ENCODE results near the gene GNAO1.

DNA sequence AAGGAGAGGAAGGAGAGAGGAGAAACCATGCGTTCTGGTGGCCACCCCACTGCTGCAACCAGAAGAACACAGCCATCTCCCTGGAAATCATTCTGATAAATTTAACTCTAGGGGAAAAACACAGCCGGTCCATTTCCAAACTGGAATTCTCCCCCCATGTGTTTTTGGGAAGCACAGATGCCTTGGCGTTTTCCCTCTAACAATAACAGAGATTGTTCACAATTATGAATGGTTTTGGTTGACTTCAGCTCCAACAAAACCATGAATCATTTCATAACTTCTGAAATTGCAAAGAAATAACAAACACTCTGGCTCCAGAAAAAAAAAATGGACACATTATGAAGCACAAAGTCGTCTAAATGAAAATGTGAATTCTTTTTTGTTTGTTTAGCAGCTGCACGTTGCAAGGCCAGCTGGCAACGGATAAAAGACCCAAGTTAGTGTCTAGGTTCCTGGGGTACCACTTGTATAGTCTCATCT is 46.2 kb downstream of the GNAO1 start:
- TF ChIP-seq EZH2 (IDR thresholded peaks at IDR 0.05; ENCODE audit: low read length, unreplicated experiment) (no peak), EZH2phosphoT487 (IDR thresholded peaks at IDR 0.05; ENCODE audit: borderline replicate concordance, low read length) (no peak)
- TF ChIP-seq, protein P1, sequence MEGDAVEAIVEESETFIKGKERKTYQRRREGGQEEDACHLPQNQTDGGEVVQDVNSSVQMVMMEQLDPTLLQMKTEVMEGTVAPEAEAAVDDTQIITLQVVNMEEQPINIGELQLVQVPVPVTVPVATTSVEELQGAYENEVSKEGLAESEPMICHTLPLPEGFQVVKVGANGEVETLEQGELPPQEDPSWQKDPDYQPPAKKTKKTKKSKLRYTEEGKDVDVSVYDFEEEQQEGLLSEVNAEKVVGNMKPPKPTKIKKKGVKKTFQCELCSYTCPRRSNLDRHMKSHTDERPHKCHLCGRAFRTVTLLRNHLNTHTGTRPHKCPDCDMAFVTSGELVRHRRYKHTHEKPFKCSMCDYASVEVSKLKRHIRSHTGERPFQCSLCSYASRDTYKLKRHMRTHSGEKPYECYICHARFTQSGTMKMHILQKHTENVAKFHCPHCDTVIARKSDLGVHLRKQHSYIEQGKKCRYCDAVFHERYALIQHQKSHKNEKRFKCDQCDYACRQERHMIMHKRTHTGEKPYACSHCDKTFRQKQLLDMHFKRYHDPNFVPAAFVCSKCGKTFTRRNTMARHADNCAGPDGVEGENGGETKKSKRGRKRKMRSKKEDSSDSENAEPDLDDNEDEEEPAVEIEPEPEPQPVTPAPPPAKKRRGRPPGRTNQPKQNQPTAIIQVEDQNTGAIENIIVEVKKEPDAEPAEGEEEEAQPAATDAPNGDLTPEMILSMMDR (conservative IDR thresholded peaks at IDR 0.05; ENCODE audit: low read depth, low read length) = no peak

Data from PC-3 (cell line).